OCI-LY3 (cell line): ENCODE measurements around the gene IPO4.

ENCODE experiments used
- CTCF ChIP-seq: fragments of 200-600, 300-600 bp; sonication (generic); IDR thresholded peaks from 2 replicates; pipeline ENCODE4 v1.5.1; 2014; ENCODE audit warnings: antibody characterized with exemption, low read length, low read depth
- EZH2phosphoT487 ChIP-seq: fragments of 200-600 bp; shearing (Covaris generic); IDR thresholded peaks from 2 replicates; pipeline ENCODE4 v1.6.1; 2018; ENCODE audit warnings: antibody characterized with exemption, mixed run types, low read depth

- TF ChIP-seq EZH2phosphoT487 (no peak), CTCF (no peak)
Observed at GRCh38 chr14:24149302-24149969, 39.2 kb downstream of the IPO4 start.
